Left cardiac atrium (tissue), 4 donors: ENCODE data around the gene PRKAG2. TPM values are rescaled to one million over a fixed set of nuclear protein-coding genes. Genes with fewer than 3 reads are reported as not detected.
A peak's percentile ranks its signal among the peaks of the same experiment; 100 is the strongest.
"Not testable (repeated sequence)": the region's sequence is repeated elsewhere in the genome, so short reads cannot be mapped to it uniquely, and the experiment has no call there.

ENCODE experiments used
- ATAC-seq, 2 donors: fragments of 200-7000 bp; cut with Tn5 transposase; one replicate each; pipeline ENCODE4 v1.9.1; 2020; ENCODE audit warnings: mild to moderate bottlenecking in 2 of 2, moderate library complexity in 2 of 2
- DNase-seq: peaks from one replicate; pipeline ENCODE4 v3.0.0-alpha.2; 2020
- intact Hi-C, 2 donors: fragments of 100-400 bp; cut with DNase I; formaldehyde crosslinking; loops; one replicate each; pipeline versions ENCODE4 v1.14.1 to v1.15.1; 2022 to 2023
- total RNA-seq, 2 donors: library from RNA; stranded (reverse); fragmentation: NEBNext Ultra II Directional; extraction: Animal tissue kit (Norgen Biotek cat#: 25700); gene quantifications; one replicate each; pipeline ENCODE4 v1.2.1, GENCODE V29; 2021
- donor health status: DM: no; HTN: yes; CAD: no.
- donor health status: DM: no; HTN: yes; CAD: no; lungs with severe emphysema.
- donor health status: DM: yes; HTN: yes; CAD: no.
- donor health status: Dilated cardiomyopathy.

Gene PRKAG2
- total RNA-seq, 2 donors from 2014 or later, result 141 to 253 TPM

GRCh38 chr7:151844071-151844824 is 32.7 kb downstream of the PRKAG2 start:
- DNase-seq (peak; percentile 8), ATAC-seq (no peak)
- intact Hi-C loops, result no loop called here

- DNase-seq (no peak), ATAC-seq (no peak)
- intact Hi-C loops, result no loop called here
Measured at GRCh38 chr7:151843181-151843580, 33.7 kb downstream of the PRKAG2 start.

- DNase-seq, ATAC-seq, intact Hi-C loops: not testable (repeated sequence)
Measured at GRCh38 chr7:151841395-151842051, 35.4 kb downstream of the PRKAG2 start.

GRCh38 chr7:151840088-151840910 is 36.6 kb downstream of the PRKAG2 start:
- DNase-seq, result no peak
- intact Hi-C loops, result no loop called here
- no peak for ATAC-seq

GRCh38 chr7:151839451-151839921 is 37.4 kb downstream of the PRKAG2 start:
- ATAC-seq (no peak), DNase-seq (no peak)
- intact Hi-C loops, result no loop called here

- no peak for DNase-seq
- peak; percentile 67 to 72 for ATAC-seq
- intact Hi-C loops, result no loop called here
Measured at GRCh38 chr7:151838861-151839381, 38.0 kb downstream of the PRKAG2 start.

- peak in 1 of 2 donors; percentile 40 for ATAC-seq
- intact Hi-C loops, result no loop called here
- no peak for DNase-seq
Measured at GRCh38 chr7:151838072-151838471, 38.8 kb downstream of the PRKAG2 start.

- intact Hi-C loops, result no loop called here
- no peak for DNase-seq
- ATAC-seq, result no peak
Measured at GRCh38 chr7:151837285-151838042, 39.5 kb downstream of the PRKAG2 start.

GRCh38 chr7:151836927-151837205 is 40.0 kb downstream of the PRKAG2 start:
- intact Hi-C loops, result no loop called here
- ATAC-seq (no peak), DNase-seq (no peak)

- intact Hi-C loops, result no loop called here
- DNase-seq, result no peak
- no peak for ATAC-seq
Measured at GRCh38 chr7:151836191-151836926, 40.6 kb downstream of the PRKAG2 start.

GRCh38 chr7:151835636-151836035 is 41.3 kb downstream of the PRKAG2 start:
- intact Hi-C loops, result no loop called here
- ATAC-seq (no peak), DNase-seq (no peak)

GRCh38 chr7:151834271-151835035 is 42.5 kb downstream of the PRKAG2 start:
- DNase-seq (no peak), ATAC-seq (no peak)
- intact Hi-C loops, result no loop called here

GRCh38 chr7:151833691-151834090 is 43.2 kb downstream of the PRKAG2 start:
- DNase-seq (no peak), ATAC-seq (no peak)
- intact Hi-C loops, result no loop called here

- no peak for DNase-seq
- intact Hi-C loops, result no loop called here
- no peak for ATAC-seq
Measured at GRCh38 chr7:151833213-151833651, 43.7 kb downstream of the PRKAG2 start.

GRCh38 chr7:151832656-151833055 is 44.3 kb downstream of the PRKAG2 start:
- no peak for DNase-seq
- no peak for ATAC-seq
- intact Hi-C loops, result no loop called here

GRCh38 chr7:151832138-151832537 is 44.8 kb downstream of the PRKAG2 start:
- DNase-seq (no peak), ATAC-seq (no peak)
- intact Hi-C loops, result no loop called here

GRCh38 chr7:151831606-151832005 is 45.3 kb downstream of the PRKAG2 start:
- ATAC-seq (no peak), DNase-seq (no peak)
- intact Hi-C loops, result no loop called here
